GM23248 (cell line): Measurements from ENCODE around the gene KRTAP2-2.
A peak's percentile ranks its signal among the peaks of the same experiment; 100 is the strongest.

ENCODE experiments used
- EZH2 ChIP-seq: fragments of 200-600 bp; sonication (generic); IDR thresholded peaks from 2 replicates; pipeline ENCODE4 v1.6.1; 2018; ENCODE audit warnings: antibody characterized with exemption, mild to moderate bottlenecking; ENCODE audit not compliant: insufficient read depth, poor library complexity, severe bottlenecking
- EZH2phosphoT487 ChIP-seq: fragments of 200-600 bp; sonication (generic); IDR thresholded peaks from 2 replicates; pipeline ENCODE4 v1.6.1; 2018; ENCODE audit warnings: antibody characterized with exemption, moderate library complexity, mild to moderate bottlenecking, low read depth; ENCODE audit not compliant: insufficient read depth

GRCh38 chr17:41049110-41049509 lies 5.9 kb downstream of the KRTAP2-2 start:
- TF ChIP-seq EZH2: no peak
- TF ChIP-seq EZH2phosphoT487: 0 out of 2 replicates have a peak, but pooled peaks have one; percentile 57
